ENCODE measurements around the gene PDGFD. TPM values are rescaled to one million over a fixed set of nuclear protein-coding genes. Genes with fewer than 3 reads are reported as not detected.

Gene PDGFD
- polyA plus RNA-seq, 1 donor (not counting 4 experiments of a cell fraction or from before 2014, with no cell fraction given): 0.28 TPM

DNA sequence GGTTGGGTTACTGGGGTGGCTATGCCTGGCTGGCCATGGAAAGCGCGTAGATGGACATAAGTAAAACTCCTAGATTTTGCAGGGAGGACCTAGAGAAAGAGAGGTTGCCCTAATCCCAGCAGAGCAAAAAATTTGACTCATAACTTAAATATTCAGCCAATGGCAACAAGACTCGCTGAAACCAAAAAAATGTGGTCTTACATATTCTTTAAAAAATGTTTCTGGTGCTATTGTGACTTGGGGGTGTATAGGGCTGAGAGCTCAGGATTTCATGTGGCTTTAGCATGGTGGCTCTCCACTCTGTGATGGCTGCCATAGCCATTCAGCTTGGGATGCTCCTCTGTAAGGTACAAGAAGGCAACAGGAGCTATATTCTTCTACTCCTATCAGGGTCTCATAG, 27.2 kb upstream of the PDGFD start:
- DNase-seq (ENCODE audit: low read depth, low spot score): no peak
- Histone ChIP-seq H2AFZ (ENCODE audit: control insufficient read depth, low read length) (no peak overlapping the region), H3K4me3 (ENCODE audit: control insufficient read depth in 2 of 3, extremely low read depth in 1 of 3, insufficient read depth in 2 of 3, low read depth in 1 of 3, low read length in 3 of 3) (no peak overlapping the region), H3K9ac (ENCODE audit: control insufficient read depth, extremely low read depth, insufficient read depth, low read length) (no peak overlapping the region), H3K4me2 (ENCODE audit: control insufficient read depth, extremely low read depth, insufficient read depth, low read depth, low read length) (no peak overlapping the region), H3K27me3 (ENCODE audit: control insufficient read depth, extremely low read depth, insufficient read depth, low read length) (no peaks in the 10 kb centered on the region), H3K4me1 (ENCODE audit: control insufficient read depth, extremely low read depth, insufficient read depth, low read length) (no peaks in the 10 kb centered on the region), H3K79me2 (ENCODE audit: control insufficient read depth, insufficient read depth, low read length) (no peaks in the 10 kb centered on the region), H3K27ac (ENCODE audit: control insufficient read depth, insufficient read depth, low read length) (no peak overlapping the region), H3K36me3 (ENCODE audit: control insufficient read depth in 2 of 2, extremely low read depth in 1 of 2, insufficient read depth in 2 of 2, low read length in 2 of 2) (no peaks in the 10 kb centered on the region), H4K20me1 (ENCODE audit: control insufficient read depth, extremely low read depth, insufficient read depth, low read length) (no peaks in the 10 kb centered on the region), H3K9me1 (ENCODE audit: control insufficient read depth, extremely low read depth, insufficient read depth, low read length) (no peaks in the 10 kb centered on the region), H3K9me3 (ENCODE audit: control insufficient read depth, low read depth, low read length) (no peaks in the 10 kb centered on the region)
- TF ChIP-seq, protein P1, sequence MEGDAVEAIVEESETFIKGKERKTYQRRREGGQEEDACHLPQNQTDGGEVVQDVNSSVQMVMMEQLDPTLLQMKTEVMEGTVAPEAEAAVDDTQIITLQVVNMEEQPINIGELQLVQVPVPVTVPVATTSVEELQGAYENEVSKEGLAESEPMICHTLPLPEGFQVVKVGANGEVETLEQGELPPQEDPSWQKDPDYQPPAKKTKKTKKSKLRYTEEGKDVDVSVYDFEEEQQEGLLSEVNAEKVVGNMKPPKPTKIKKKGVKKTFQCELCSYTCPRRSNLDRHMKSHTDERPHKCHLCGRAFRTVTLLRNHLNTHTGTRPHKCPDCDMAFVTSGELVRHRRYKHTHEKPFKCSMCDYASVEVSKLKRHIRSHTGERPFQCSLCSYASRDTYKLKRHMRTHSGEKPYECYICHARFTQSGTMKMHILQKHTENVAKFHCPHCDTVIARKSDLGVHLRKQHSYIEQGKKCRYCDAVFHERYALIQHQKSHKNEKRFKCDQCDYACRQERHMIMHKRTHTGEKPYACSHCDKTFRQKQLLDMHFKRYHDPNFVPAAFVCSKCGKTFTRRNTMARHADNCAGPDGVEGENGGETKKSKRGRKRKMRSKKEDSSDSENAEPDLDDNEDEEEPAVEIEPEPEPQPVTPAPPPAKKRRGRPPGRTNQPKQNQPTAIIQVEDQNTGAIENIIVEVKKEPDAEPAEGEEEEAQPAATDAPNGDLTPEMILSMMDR (optimal IDR thresholded peaks at IDR 0.05 in 1 of 3, IDR thresholded peaks at IDR 0.05 in 1 of 3, conservative IDR thresholded peaks at IDR 0.05 in 1 of 3; ENCODE audit: extremely low read depth in 1 of 3, insufficient read depth in 2 of 3, low read length in 3 of 3): no peak
- no peak for TF ChIP-seq EZH2 (IDR thresholded peaks at IDR 0.05; ENCODE audit: low read length)
- dilution Hi-C loops (cut with MboI; ENCODE audit: extremely low pct_ligation_motif_present, low sequenced_read_pairs): no loop called here
- FAIRE-seq: no peak

DNA sequence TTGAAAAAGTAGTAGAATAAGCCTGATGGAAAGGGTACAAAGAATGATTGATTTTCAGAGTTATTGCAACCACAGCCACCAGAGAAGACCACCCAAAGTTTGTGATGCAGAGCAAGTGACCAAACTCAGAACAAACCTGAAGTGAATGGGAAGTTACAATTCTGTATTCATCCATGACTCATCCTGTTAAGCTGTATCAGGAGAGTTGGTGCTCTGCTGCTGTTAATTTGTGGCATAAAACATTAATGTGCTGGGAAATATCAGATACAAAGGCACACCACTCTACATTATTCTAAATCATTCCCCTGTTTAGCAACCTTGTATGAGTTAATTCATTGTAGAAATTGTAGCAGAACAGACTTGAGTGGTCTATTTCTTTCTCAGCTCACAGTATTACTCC, 19.6 kb upstream of the PDGFD start:
- H4K20me1 ChIP-seq (ENCODE audit: control insufficient read depth, extremely low read depth, insufficient read depth, low read length): no peaks in the 10 kb centered on the region
- no peaks in the 10 kb centered on the region for H3K79me2 ChIP-seq (ENCODE audit: control insufficient read depth, insufficient read depth, low read length)
- dilution Hi-C loops (cut with MboI; ENCODE audit: extremely low pct_ligation_motif_present, low sequenced_read_pairs): no loop called here
- H3K27ac ChIP-seq (ENCODE audit: control insufficient read depth, insufficient read depth, low read length): no peak overlapping the region
- H3K36me3 ChIP-seq (ENCODE audit: control insufficient read depth in 2 of 2, extremely low read depth in 1 of 2, insufficient read depth in 2 of 2, low read length in 2 of 2): no peaks in the 10 kb centered on the region
- H3K4me2 ChIP-seq (ENCODE audit: control insufficient read depth, extremely low read depth, insufficient read depth, low read depth, low read length): no peak overlapping the region
- no peak overlapping the region for H3K9ac ChIP-seq (ENCODE audit: control insufficient read depth, extremely low read depth, insufficient read depth, low read length)
- H3K27me3 ChIP-seq (ENCODE audit: control insufficient read depth, extremely low read depth, insufficient read depth, low read length): no peaks in the 10 kb centered on the region
- H3K9me3 ChIP-seq (ENCODE audit: control insufficient read depth, low read depth, low read length): no peaks in the 10 kb centered on the region
- DNase-seq (ENCODE audit: low read depth, low spot score) (no peak), FAIRE-seq (no peak)
- TF ChIP-seq, protein P1 (optimal IDR thresholded peaks at IDR 0.05 in 1 of 3, IDR thresholded peaks at IDR 0.05 in 1 of 3, conservative IDR thresholded peaks at IDR 0.05 in 1 of 3; ENCODE audit: extremely low read depth in 1 of 3, insufficient read depth in 2 of 3, low read length in 3 of 3): no peak
- no peak for TF ChIP-seq EZH2 (IDR thresholded peaks at IDR 0.05; ENCODE audit: low read length)
- H3K4me1 ChIP-seq (ENCODE audit: control insufficient read depth, extremely low read depth, insufficient read depth, low read length): no peaks in the 10 kb centered on the region
- H3K9me1 ChIP-seq (ENCODE audit: control insufficient read depth, extremely low read depth, insufficient read depth, low read length): no peaks in the 10 kb centered on the region
- H2AFZ ChIP-seq (ENCODE audit: control insufficient read depth, low read length): no peak overlapping the region
- H3K4me3 ChIP-seq (ENCODE audit: control insufficient read depth in 2 of 3, extremely low read depth in 1 of 3, insufficient read depth in 2 of 3, low read depth in 1 of 3, low read length in 3 of 3): no peak overlapping the region
